Midbrain (tissue), 1 donor: ENCODE measurements around the gene TMEM150A.
"Not testable (repeated sequence)": the region's sequence is repeated elsewhere in the genome, so short reads cannot be mapped to it uniquely, and the experiment has no call there.

ENCODE experiments used
- DNase-seq: peaks from one replicate; lab custom pipeline; 2025; lab: John Stamatoyannopoulos, UW

TMEM150A gene

DNA sequence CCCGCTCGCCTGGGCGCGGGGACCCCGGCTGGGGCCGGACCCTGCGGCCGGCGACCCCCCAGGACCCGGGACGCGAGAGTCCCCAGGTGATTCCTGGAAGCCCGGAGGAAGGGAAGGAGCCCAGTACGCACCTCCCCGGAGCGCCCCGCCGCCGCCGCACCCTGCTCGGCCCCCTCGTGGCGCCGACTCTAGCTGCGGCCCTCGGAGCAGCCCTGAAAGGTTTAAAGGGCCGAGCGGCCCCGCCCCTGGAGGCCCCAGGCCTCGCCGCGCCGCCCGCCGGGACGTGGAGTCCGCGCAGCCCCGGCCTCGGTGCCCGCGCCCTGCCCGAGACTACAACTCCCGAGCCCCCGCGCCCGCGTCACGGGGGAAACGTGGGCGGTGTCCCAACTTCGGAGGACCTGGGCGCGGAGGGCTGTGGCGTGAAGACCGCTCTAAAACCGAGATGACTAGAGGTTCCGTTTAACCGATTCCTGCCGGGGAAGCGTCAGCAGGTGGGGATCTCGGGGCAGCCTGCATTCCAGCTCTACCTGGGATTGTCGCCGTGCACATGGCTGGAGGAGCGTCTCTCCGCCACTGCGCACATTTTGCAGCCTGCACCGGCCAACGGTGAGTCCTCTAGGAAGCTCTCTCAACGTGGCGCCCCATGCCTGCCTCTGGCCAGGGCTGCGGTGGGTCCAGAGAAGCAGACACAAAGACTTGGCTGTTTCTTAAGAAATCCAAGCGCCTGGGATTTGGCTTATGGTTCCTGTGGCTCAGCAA lies at the start of gene TMEM150A:
TSS of gene TMEM150A (minus strand) at position 223 of the 759 bp plus-strand sequence. CDS start 750 bp downstream, outside the sequence.
- DNase-seq: peak; percentile 93

- DNase-seq: no peak
These were observed 49.6 kb upstream of the TMEM150A start for GRCh38 chr2:85652056-85652455.

DNA sequence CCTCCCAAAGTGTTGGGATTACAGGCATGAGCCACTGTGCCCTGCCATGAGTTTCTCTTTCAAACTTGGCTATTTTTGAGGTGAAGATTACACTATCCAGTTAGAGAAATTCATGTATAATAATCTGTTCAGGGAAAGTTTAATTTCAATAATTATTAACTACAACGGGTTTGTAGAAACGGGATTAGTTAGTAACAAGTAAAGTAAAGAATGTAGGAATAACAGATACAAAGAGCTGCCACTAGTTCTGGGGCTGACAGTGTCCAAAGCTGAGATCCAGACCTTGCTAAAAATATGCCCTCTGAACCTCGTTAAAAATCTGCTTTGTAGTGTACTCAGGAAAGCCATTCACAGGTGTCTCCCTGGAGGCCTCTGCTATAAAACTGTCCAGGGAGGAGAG lies 48.6 kb upstream of the TMEM150A start:
- no peak for DNase-seq

DNA sequence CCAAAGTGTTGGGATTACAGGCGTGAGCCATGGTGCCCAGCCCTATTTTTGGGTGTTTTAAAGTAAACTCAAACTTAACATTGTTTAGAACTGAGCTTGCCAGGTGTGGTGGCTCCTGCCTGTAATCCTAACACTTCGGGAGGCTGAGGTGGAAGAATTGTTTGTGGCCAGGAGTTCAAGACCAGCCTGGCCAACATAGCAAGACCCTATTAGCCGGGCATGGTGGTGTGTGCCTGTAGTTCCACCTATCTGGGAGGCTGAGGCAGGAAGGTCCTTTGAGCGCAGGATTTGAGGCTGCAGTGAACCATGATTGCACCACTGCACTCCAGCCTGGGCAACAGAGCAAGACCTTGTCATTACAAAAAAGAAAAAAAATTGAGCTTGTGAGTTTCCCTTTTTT lies 48.0 kb upstream of the TMEM150A start:
- no peak for DNase-seq

- DNase-seq: no peak
These were observed 47.0 kb upstream of the TMEM150A start for GRCh38 chr2:85649201-85650190.

DNA sequence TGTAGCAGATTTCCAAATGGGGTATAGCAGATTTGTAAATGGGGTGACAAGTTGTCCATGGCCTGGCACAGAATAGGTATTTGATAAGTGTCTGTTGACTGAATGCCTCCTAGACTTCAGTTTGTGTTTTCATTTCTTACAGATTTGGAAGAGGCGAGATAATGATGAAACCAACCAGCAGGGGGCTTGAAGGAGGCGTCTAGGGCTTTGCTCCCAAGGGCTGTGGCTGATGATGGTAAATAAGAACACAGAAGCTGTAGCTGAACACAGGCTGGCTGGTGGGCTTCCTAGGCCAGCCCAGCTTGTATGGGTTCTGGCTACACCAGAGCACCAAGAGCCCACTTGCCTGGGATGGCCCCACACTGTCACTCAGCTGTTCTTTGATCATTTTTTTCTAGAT lies 46.1 kb upstream of the TMEM150A start:
- no peak for DNase-seq

- peak; percentile 10 for DNase-seq
These were observed 45.5 kb upstream of the TMEM150A start for GRCh38 chr2:85647823-85648526.

GRCh38 chr2:85646166-85646565 lies 43.7 kb upstream of the TMEM150A start:
- no peak for DNase-seq

- no peak for DNase-seq
These were observed 42.4 kb upstream of the TMEM150A start for GRCh38 chr2:85644909-85645308.

DNA sequence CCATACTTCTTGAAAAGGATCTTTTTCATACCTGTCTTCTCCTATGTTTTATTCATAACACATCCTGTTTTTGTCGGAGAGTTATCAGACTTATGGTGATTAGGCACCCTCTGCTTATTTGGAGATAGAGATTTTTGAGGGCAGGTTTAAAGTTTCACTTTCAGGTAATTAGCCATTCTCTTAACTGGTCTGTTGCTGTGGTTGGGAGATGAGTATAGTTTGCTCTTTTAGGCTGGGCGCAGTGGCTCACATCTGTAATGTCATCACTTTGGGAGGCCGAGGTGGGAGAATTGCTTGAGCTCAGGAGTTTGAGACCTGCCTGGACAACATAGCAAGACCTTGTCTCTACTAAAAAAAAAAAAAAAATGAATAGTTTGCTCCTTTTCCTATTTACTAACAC lies 40.2 kb upstream of the TMEM150A start:
- DNase-seq: no peak

DNA sequence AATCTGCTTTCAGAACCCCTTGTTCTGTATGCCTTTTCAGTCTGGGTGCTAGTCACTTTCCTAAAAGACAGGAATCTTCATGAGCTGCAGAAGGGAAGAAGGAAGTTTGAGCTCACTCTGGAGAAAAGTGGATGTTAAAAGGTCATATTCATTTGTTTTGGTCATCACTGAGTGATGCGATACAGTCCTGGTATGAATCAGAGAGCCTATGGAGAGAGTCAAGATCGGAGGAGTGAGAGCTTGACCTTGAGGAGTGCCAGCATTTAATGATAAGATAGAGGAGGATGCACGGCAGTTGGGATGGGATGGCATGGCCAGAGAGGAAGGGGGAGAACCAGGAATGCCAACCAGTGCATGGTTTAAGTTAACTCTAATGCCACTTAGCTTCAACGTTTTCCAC lies 33.1 kb upstream of the TMEM150A start:
- DNase-seq: no peak

DNA sequence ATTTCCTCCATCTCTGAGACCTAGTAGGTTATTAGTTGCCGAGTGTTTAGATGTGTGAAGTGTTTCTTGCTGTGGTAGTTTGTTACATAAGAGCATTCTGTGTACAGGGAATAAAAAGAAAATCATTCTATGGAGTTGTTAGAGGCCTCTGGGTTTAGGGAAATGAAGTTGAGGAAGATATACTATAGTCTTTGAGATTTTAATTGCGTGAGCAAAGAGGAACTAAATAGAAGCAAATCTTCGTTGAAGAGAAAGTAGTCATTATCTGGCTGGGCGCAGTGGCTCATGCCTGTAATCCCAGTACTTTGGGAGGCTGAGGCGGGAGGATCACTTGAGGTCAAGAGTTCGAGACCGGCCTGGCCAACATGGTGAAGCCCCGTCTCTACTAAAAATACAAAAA lies 32.5 kb upstream of the TMEM150A start:
- no peak for DNase-seq

GRCh38 chr2:85631316-85631715 lies 28.8 kb upstream of the TMEM150A start:
- no peak for DNase-seq

- DNase-seq: no peak
These were observed 26.2 kb upstream of the TMEM150A start for GRCh38 chr2:85628658-85629057.

- no peak for DNase-seq
These were observed 21.5 kb upstream of the TMEM150A start for GRCh38 chr2:85623991-85624390.

GRCh38 chr2:85621338-85621737 lies 18.8 kb upstream of the TMEM150A start:
- no peak for DNase-seq

GRCh38 chr2:85619617-85620016 lies 17.1 kb upstream of the TMEM150A start:
- DNase-seq: no peak

- DNase-seq: not testable (repeated sequence)
These were observed 15.2 kb upstream of the TMEM150A start for GRCh38 chr2:85617723-85618122.

DNA sequence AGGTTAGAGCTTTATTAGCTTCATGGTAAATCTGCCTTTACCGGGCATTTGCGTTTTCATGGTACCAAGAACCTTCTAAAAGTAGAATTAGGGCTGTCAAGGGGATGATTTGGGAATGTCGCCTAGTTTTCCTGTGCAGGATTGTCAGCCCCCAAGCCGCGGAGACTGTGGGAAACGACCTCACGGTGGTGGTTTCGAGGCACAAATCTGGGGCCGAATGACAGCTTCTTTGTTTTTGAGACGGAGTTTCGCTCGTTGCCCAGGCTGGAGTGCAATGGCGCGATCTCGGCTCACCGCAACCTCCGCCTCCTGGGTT lies 12.9 kb upstream of the TMEM150A start:
- DNase-seq: no peak

DNA sequence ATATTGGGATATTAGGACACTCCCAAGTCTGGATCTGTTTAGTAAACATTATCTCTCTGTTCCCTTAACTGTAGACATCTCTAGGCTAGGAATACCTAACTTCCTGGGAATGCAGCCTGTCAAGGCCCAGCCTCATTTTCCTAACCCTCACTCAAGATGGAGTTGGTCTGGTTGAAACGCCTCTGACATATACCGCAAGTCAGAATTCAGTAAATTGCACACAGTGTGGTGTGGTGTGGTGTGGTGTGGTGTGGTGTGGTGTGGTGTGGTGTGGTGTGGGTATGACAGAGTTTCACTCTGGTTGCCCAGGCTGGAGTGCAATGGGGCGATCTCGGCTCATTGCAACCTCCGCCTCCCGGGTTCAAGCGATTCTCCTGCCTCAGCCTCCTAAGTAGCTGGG lies 12.3 kb upstream of the TMEM150A start:
- DNase-seq: not testable (repeated sequence)

GRCh38 chr2:85613717-85614515 lies 11.4 kb upstream of the TMEM150A start:
- no peak for DNase-seq
